ENCODE results near the gene CACNA1G.

The CACNA1G gene

GRCh38 chr17:50533720-50534148, 26.8 kb upstream of the CACNA1G start:
- DNase-seq (ENCODE audit: low read depth in 3 of 3) = no peak

- DNase-seq (ENCODE audit: low read depth in 3 of 3) = peak in 2 of 3 donors; percentile 15 to 17
These were observed 26.1 kb upstream of the CACNA1G start for GRCh38 chr17:50534222-50534978.

- no peak for DNase-seq (ENCODE audit: low read depth in 3 of 3)
These were observed 25.6 kb upstream of the CACNA1G start for GRCh38 chr17:50534979-50535326.

- no peak for DNase-seq (ENCODE audit: low read depth in 3 of 3)
These were observed 25.1 kb upstream of the CACNA1G start for GRCh38 chr17:50535407-50535806.

GRCh38 chr17:50536683-50537646, 23.6 kb upstream of the CACNA1G start:
- no peak for DNase-seq (ENCODE audit: low read depth in 3 of 3)

GRCh38 chr17:50537721-50538548, 22.6 kb upstream of the CACNA1G start:
- DNase-seq (ENCODE audit: low read depth in 3 of 3) = no peak

GRCh38 chr17:50538549-50539410, 21.7 kb upstream of the CACNA1G start:
- DNase-seq (ENCODE audit: low read depth in 3 of 3) = no peak

- no peak for DNase-seq (ENCODE audit: low read depth in 3 of 3)
These were observed 20.6 kb upstream of the CACNA1G start for GRCh38 chr17:50539762-50540559.

- no peak for DNase-seq (ENCODE audit: low read depth in 3 of 3)
These were observed 19.7 kb upstream of the CACNA1G start for GRCh38 chr17:50540560-50541401.

- DNase-seq (ENCODE audit: low read depth in 3 of 3) = no peak
These were observed 19.2 kb upstream of the CACNA1G start for GRCh38 chr17:50541402-50541715.

GRCh38 chr17:50541716-50542688, 18.5 kb upstream of the CACNA1G start:
- peak; percentile 65 to 88 (median 71) for DNase-seq (ENCODE audit: low read depth in 3 of 3)

GRCh38 chr17:50542795-50543774, 17.4 kb upstream of the CACNA1G start:
- no peak for DNase-seq (ENCODE audit: low read depth in 3 of 3)

GRCh38 chr17:50544516-50544915, 16.0 kb upstream of the CACNA1G start:
- no peak for DNase-seq (ENCODE audit: low read depth in 3 of 3)

- DNase-seq (ENCODE audit: low read depth in 3 of 3) = no peak
These were observed 15.2 kb upstream of the CACNA1G start for GRCh38 chr17:50545311-50545710.

- no peak for DNase-seq (ENCODE audit: low read depth in 3 of 3)
These were observed 13.8 kb upstream of the CACNA1G start for GRCh38 chr17:50546701-50547034.

- DNase-seq (ENCODE audit: low read depth in 3 of 3) = peak; percentile 75 to 82 (median 80)
These were observed 13.3 kb upstream of the CACNA1G start, which contains the start of gene SPATA20 for GRCh38 chr17:50547035-50547735. TSS of gene SPATA20 (plus strand) at chr17:50547174. CDS start at chr17:50547209, 35 bp downstream.

Data from stimulated activated CD4-positive, alpha-beta T cell treated with anti-CD3 and anti-CD28 coated beads, TNF-alpha, amount 100 ng/mL, for 48 hours (primary cell).